Naive B cell (primary cell): ENCODE results near the gene ACO1. TPM values are rescaled to one million over a fixed set of nuclear protein-coding genes. Genes with fewer than 3 reads are reported as not detected.
A peak's percentile ranks its signal among the peaks of the same experiment; 100 is the strongest.

Experiments
- ATAC-seq, 2 donors: fragments of 150-1000 bp; cut with Tn5 transposase; 2 replicates each; pipeline ENCODE4 v1.10.0; 2021; ENCODE audit warnings: low read depth in 2 of 2, mild to moderate bottlenecking in 2 of 2, moderate library complexity in 2 of 2
- DNase-seq: peaks from one replicate; pipeline ENCODE4 v3.0.0; 2022
- H3K27ac Mint-ChIP-seq, 6 donors: one replicate each; pipeline ENCODE4 v1.8.0; 2020 to 2022; ENCODE audit warnings: mild to moderate bottlenecking in 6 of 6, mixed read lengths in 6 of 6, moderate library complexity in 5 of 6, inconsistent platforms in 2 of 6
- H3K27me3 Mint-ChIP-seq, 3 donors: one replicate each; pipeline ENCODE4 v1.8.0; 2021 to 2022; ENCODE audit warnings: mixed read lengths in 3 of 3, mild to moderate bottlenecking in 1 of 3
- H3K36me3 Mint-ChIP-seq, 2 donors: one replicate each; pipeline ENCODE4 v1.8.0; 2020 to 2022; ENCODE audit warnings: mixed read lengths in 2 of 2, inconsistent platforms in 1 of 2, mild to moderate bottlenecking in 1 of 2
- H3K4me1 Mint-ChIP-seq, 3 donors: one replicate each; pipeline ENCODE4 v1.8.0; 2020 to 2022; ENCODE audit warnings: mixed read lengths in 3 of 3, inconsistent platforms in 1 of 3, mild to moderate bottlenecking in 1 of 3, moderate library complexity in 1 of 3
- H3K4me3 Mint-ChIP-seq, 8 donors: one replicate each; pipeline ENCODE4 v1.8.0; 2020 to 2022; ENCODE audit warnings: mild to moderate bottlenecking in 8 of 8, mixed read lengths in 8 of 8, moderate library complexity in 8 of 8, inconsistent platforms in 2 of 8
- H3K9me3 Mint-ChIP-seq, 7 donors: one replicate each; pipeline ENCODE4 v1.8.0; 2020 to 2022; ENCODE audit warnings: mixed read lengths in 7 of 7, mild to moderate bottlenecking in 5 of 7, inconsistent platforms in 2 of 7, moderate library complexity in 1 of 7
- polyA plus RNA-seq, 6 donors: library from polyadenylated mRNA; unstranded; fragments of 300-500 nt; fragmentation: Illumina TruSeq; gene quantifications; one replicate each; pipeline ENCODE4 v1.2.3, GENCODE V29; 2021; ENCODE audit warnings: low read depth in 6 of 6

ACO1 gene
- polyA plus RNA-seq, 6 donors from 2014 or later: 6.2 to 10.4 (median 7.4) TPM

- peaks cover 0 to 5% (median 0%) of the 10 kb centered on the region in 7 donors for H3K9me3 Mint-ChIP-seq
- ATAC-seq (no peak), DNase-seq (no peak)
- H3K36me3 Mint-ChIP-seq: peaks cover 6 to 10% of the 10 kb centered on the region in 2 donors
- H3K27me3 Mint-ChIP-seq: no peaks in the 10 kb centered on the region
- H3K4me3 Mint-ChIP-seq: no peak overlapping the region
- H3K27ac Mint-ChIP-seq: no peak overlapping the region
- H3K4me1 Mint-ChIP-seq: peaks cover 5 to 6% (median 5%) of the 10 kb centered on the region in 3 donors
These were observed 4.9 kb downstream of the ACO1 start for GRCh38 chr9:32389365-32389764.

DNA sequence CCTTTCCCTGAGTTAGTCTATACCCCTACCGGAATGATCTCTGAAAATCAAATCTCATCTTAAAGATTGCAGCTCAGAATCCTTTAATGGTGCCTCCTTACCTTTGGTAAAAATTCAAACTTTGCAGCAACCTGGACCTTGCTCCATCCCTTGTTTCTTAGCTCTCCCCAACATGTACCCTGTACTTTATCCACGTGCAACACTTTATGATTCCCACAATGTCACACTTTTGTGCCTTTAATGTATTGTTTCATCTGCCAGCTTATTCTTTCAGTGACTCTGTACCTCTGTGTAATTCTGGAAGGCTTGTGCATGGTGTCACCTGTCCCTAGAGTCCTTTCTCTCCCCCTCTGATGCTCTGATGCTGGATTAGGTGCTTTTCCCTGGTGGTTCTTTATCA lies 9.5 kb downstream of the ACO1 start:
- H3K27me3 Mint-ChIP-seq: no peaks in the 10 kb centered on the region
- no peak for ATAC-seq
- H3K4me3 Mint-ChIP-seq: no peak overlapping the region
- H3K9me3 Mint-ChIP-seq: peaks cover 0 to 5% (median 0%) of the 10 kb centered on the region in 7 donors
- no peak overlapping the region for H3K27ac Mint-ChIP-seq
- no peaks in the 10 kb centered on the region for H3K4me1 Mint-ChIP-seq
- no peak for DNase-seq
- H3K36me3 Mint-ChIP-seq: peaks cover 6 to 10% of the 10 kb centered on the region in 2 donors

DNA sequence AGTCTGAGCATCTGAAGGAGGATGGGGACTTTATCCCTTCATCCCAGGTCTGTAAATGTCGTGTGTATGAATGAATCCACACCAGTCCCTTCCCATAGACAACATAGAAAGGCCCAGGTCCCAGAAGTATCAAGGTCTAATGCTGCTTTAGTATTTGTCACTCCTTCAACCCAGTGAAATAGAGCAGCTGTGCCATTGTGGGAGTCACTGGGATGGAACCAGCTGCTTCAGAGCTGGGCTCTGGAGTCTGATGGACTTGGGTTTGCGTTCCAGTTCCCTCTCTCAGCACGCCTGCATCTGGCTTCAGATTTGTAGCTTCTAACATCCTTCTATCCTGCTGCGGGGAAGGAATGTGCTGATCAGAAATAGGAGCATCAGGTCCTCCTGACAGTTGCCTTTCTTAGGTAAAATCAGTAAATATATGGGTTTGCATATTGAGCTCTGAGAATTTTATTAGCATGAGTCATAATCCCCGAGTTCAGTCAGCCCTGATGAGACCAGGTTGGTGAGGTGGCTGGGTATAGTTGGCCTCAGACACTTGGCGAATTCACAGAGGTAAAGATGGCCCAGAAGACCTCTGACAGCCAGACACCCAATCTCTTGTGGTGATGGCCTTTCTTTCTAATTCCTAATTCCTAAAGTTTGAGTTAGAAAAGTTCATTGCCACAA lies 10.1 kb downstream of the ACO1 start:
- Mint-ChIP-seq H3K4me1 (no peaks in the 10 kb centered on the region), H3K27me3 (no peaks in the 10 kb centered on the region), H3K36me3 (peaks cover 6 to 10% of the 10 kb centered on the region in 2 donors), H3K9me3 (peaks cover 0 to 5% (median 0%) of the 10 kb centered on the region in 7 donors), H3K4me3 (no peak overlapping the region), H3K27ac (peak overlapping the region in 1 of 6 donors; percentile 24)
- DNase-seq (no peak), ATAC-seq (no peak)

- Mint-ChIP-seq H3K36me3 (peaks cover 6 to 10% of the 10 kb centered on the region in 2 donors), H3K27me3 (no peaks in the 10 kb centered on the region), H3K4me1 (no peaks in the 10 kb centered on the region), H3K9me3 (peaks cover 0 to 5% (median 0%) of the 10 kb centered on the region in 7 donors), H3K4me3 (peak overlapping the region in 1 of 8 donors; percentile 6), H3K27ac (peak overlapping the region in 1 of 6 donors; percentile 60)
- DNase-seq (no peak), ATAC-seq (no peak)
These were observed 11.2 kb downstream of the ACO1 start for GRCh38 chr9:32395510-32396216.

DNA sequence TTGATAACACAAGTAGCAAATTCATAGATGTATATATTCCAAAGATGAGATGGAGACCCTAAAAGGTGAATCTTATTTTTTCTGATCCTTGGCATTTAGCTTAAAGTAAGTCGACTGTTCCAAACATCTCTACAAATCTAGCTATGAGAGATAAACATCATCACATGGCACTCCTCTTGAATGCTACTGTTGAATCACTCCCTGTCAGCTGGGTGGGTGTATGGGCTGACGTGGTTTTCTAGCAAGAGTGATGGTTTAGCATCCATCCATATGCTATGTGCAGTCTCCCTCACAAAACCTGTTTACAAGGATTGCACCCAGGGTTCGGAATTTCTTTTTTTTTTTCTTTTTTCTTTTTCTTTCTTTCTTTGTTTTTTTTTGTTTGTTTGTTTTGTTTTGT lies 13.8 kb downstream of the ACO1 start:
- Mint-ChIP-seq H3K9me3 (peaks cover 0 to 5% (median 0%) of the 10 kb centered on the region in 7 donors), H3K36me3 (peaks cover 6 to 10% of the 10 kb centered on the region in 2 donors), H3K27ac (peak overlapping the region in 1 of 6 donors; percentile 17), H3K27me3 (no peaks in the 10 kb centered on the region), H3K4me3 (no peak overlapping the region), H3K4me1 (no peaks in the 10 kb centered on the region)
- ATAC-seq (no peak), DNase-seq (no peak)

DNA sequence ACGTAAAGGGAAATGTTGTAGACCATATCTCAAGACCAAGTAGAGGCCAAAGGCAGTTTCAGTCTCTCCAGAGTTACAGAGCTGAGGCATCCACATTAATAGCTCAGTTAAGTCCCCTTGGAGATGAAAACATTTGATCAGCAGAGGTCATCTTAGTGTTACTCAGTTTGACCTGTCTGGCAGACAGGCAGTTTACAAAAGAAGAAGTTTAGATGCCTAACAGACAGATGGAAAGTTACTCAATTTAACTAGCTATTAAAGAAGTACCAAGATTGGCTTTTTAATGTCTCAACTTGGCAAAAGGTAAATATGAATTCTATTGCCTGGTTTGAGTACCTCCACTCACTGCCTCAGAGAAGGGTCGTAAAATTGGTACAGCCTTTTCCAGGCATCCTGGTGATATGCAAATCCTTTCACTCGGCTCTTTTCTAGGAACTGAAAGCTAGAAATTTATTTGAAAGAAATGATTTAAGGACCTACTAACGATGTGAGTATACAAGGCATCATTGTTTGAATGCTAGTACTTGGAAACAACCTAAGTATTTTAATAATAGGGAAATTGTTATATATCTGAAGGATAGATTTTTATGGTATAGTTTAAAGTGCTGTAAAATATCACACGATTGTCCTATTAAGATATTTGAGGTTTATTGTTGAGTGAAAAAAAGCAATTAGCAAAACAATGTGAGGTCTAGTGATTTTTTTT lies 14.8 kb downstream of the ACO1 start:
- no peak for ATAC-seq
- DNase-seq: no peak
- H3K9me3 Mint-ChIP-seq: no peaks in the 10 kb centered on the region

GRCh38 chr9:32401488-32401887 lies 17.0 kb downstream of the ACO1 start:
- peaks cover 0 to 9% (median 0%) of the 10 kb centered on the region in 3 donors for H3K4me1 Mint-ChIP-seq
- no peak for ATAC-seq
- no peak overlapping the region for H3K4me3 Mint-ChIP-seq
- DNase-seq: no peak
- no peak overlapping the region for H3K27ac Mint-ChIP-seq
- H3K27me3 Mint-ChIP-seq: no peaks in the 10 kb centered on the region
- peaks cover 0 to 2% (median 0%) of the 10 kb centered on the region in 7 donors for H3K9me3 Mint-ChIP-seq
- H3K36me3 Mint-ChIP-seq: peaks cover 0 to 7% of the 10 kb centered on the region in 2 donors

More for the DNA sequence above, 14.8 kb downstream of the ACO1 start:
- Mint-ChIP-seq H3K4me3 (no peak overlapping the region), H3K27me3 (no peaks in the 10 kb centered on the region), H3K4me1 (peaks cover 0 to 6% (median 0%) of the 10 kb centered on the region in 3 donors), H3K27ac (no peak overlapping the region), H3K36me3 (peaks cover 0 to under 1% of the 10 kb centered on the region in 2 donors)

DNA sequence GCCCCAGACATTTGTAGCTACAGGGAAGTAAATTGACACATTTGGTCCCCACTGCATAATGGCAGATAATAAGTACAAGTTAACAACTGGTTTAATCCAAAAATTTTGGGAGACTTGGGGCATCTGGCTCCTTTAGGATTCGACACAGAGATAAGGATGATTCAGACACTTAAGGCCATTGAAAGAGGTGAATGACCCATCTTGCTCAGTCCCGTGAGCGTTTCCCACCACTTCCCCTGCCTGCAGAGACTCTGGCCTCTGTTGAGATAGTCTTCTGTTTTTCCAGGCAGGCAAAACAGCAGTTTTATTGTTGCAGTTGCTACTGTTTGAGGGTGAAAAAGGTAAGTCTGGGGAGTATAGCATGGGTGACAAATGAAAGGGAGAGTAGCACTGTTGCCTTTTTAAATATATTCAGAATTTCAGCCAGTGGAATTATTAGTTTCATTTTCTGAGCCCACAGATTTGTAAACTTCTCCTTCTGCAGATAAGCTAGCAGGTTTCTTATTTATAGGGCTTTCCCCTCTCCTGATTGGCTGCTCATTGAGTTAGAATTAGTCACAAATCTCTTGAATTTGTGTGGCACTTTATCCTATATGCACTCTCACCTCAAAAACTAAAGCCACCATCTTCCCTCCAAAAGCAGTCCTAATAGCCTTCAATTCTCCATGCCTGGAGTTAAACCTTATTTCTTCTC lies 19.3 kb downstream of the ACO1 start:
- Mint-ChIP-seq H3K9me3 (peaks cover 0 to 2% (median 0%) of the 10 kb centered on the region in 7 donors), H3K36me3 (peaks cover 16 to 17% of the 10 kb centered on the region in 2 donors), H3K4me3 (no peak overlapping the region), H3K27me3 (no peaks in the 10 kb centered on the region), H3K27ac (peak overlapping the region in 3 of 6 donors; percentile 53 to 69 (median 64)), H3K4me1 (peaks cover 0 to 9% (median 0%) of the 10 kb centered on the region in 3 donors)
- ATAC-seq (no peak), DNase-seq (no peak)

- peak overlapping the region in 2 of 6 donors; percentile 64 to 69 for H3K27ac Mint-ChIP-seq
These were observed 20.0 kb downstream of the ACO1 start for GRCh38 chr9:32404402-32404801.

DNA sequence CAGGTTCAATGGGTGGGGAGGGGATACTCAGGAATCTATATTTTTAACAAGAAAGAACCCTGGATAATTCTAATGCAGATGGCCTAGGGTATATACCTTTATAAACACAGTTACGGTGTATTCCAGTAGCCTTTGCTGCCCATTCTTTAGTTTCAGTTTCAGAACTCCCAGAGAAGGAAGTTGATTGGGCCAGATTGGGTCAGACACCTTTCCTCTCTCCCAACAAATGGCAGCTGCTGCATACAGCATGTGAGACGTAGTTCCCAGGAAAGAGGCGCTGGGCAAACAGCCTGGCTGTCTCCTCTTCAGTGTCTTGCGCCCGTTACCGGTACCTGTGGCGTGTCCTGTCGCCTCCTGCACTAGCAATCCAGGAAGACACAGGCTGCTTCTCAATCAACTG lies 20.4 kb downstream of the ACO1 start:
- Mint-ChIP-seq H3K27me3 (no peaks in the 10 kb centered on the region), H3K36me3 (peaks cover 21 to 22% of the 10 kb centered on the region in 2 donors), H3K9me3 (peaks cover 0 to 2% (median 0%) of the 10 kb centered on the region in 7 donors), H3K4me1 (peaks cover 0 to 9% (median 0%) of the 10 kb centered on the region in 3 donors), H3K4me3 (peak overlapping the region in 1 of 8 donors; percentile 20), H3K27ac (peak overlapping the region in 1 of 6 donors; percentile 69)
- no peak for DNase-seq
- no peak for ATAC-seq

More at GRCh38 chr9:32404402-32404801, 20.0 kb downstream of the ACO1 start:
- Mint-ChIP-seq H3K4me1 (peaks cover 0 to 9% (median 0%) of the 10 kb centered on the region in 3 donors), H3K36me3 (peaks cover 21 to 22% of the 10 kb centered on the region in 2 donors), H3K27me3 (no peaks in the 10 kb centered on the region), H3K9me3 (peaks cover 0 to 2% (median 0%) of the 10 kb centered on the region in 7 donors), H3K4me3 (peak overlapping the region in 1 of 8 donors; percentile 28)
- ATAC-seq (no peak), DNase-seq (no peak)

DNA sequence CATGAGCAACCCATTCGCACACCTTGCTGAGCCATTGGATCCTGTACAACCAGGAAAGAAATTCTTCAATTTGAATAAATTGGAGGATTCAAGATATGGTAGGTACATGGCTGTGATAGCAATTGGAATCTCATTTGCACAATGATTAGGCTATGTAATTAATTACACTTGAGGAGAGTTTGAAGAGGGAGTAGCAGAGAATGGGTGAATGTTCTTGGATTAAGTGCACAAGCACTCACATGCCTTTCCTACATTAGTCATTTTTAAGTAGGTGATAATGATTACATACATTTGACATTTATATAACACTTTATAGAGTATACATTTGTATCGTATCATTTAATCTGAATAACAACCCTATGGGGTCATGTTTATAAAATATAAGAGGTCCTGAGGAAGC lies 21.1 kb downstream of the ACO1 start:
- peaks cover 0 to 2% (median 0%) of the 10 kb centered on the region in 7 donors for H3K9me3 Mint-ChIP-seq
- DNase-seq: no peak
- peaks cover 21 to 22% of the 10 kb centered on the region in 2 donors for H3K36me3 Mint-ChIP-seq

GRCh38 chr9:32406046-32406445 lies 21.6 kb downstream of the ACO1 start:
- Mint-ChIP-seq H3K4me3 (no peak overlapping the region), H3K36me3 (peaks cover 21 to 22% of the 10 kb centered on the region in 2 donors), H3K9me3 (peaks cover 0 to 2% (median 0%) of the 10 kb centered on the region in 7 donors)

More for the DNA sequence above, 21.1 kb downstream of the ACO1 start:
- no peaks in the 10 kb centered on the region for H3K27me3 Mint-ChIP-seq
- no peak for ATAC-seq
- no peak overlapping the region for H3K4me3 Mint-ChIP-seq
- H3K27ac Mint-ChIP-seq: no peak overlapping the region
- H3K4me1 Mint-ChIP-seq: peaks cover 0 to 9% (median 0%) of the 10 kb centered on the region in 3 donors

DNA sequence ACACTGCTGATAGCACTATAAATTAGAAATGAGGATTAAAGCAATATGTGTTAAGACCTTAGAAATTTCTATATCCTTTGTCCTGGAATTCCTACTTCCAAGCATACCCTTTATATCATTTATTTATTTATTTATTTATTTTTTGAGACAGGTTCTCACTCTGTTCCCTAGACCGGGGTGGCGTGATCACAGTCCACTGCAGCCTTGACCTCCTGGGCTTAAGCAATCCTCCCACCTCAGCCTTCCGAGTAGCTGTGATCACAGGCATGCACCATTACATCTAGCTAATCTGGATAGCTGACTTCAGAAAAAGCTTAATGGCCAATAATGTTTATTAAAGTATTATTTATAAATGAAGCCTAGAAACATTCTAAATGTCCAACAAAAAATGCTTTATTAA lies 27.3 kb downstream of the ACO1 start:
- H3K9me3 Mint-ChIP-seq: no peaks in the 10 kb centered on the region
- H3K4me3 Mint-ChIP-seq: no peak overlapping the region
- H3K27ac Mint-ChIP-seq: no peak overlapping the region
- no peaks in the 10 kb centered on the region for H3K4me1 Mint-ChIP-seq
- H3K36me3 Mint-ChIP-seq: peaks cover 17 to 28% of the 10 kb centered on the region in 2 donors
- no peak for DNase-seq
- no peak for ATAC-seq
- H3K27me3 Mint-ChIP-seq: no peaks in the 10 kb centered on the region

More at GRCh38 chr9:32406046-32406445, 21.6 kb downstream of the ACO1 start:
- H3K27me3 Mint-ChIP-seq: no peaks in the 10 kb centered on the region
- H3K27ac Mint-ChIP-seq: no peak overlapping the region
- ATAC-seq: no peak
- DNase-seq: no peak
- peaks cover 0 to 9% (median 0%) of the 10 kb centered on the region in 3 donors for H3K4me1 Mint-ChIP-seq
